SK-N-DZ (cell line): ENCODE measurements around the gene NEK4.
"Not testable (repeated sequence)": the region's sequence is repeated elsewhere in the genome, so short reads cannot be mapped to it uniquely, and the experiment has no call there.

ENCODE experiments used
- DNase-seq: peaks from one replicate; pipeline ENCODE4 v3.0.0-alpha.2; 2015; ENCODE audit warnings: low spot score
- small RNA-seq, 2 experiments: library from RNA; depleted of rRNA; stranded (forward); fragments of <200 nt; gene quantifications; one replicate each; pipeline ENCODE3, GENCODE V24; 2014

NEK4 gene

DNA sequence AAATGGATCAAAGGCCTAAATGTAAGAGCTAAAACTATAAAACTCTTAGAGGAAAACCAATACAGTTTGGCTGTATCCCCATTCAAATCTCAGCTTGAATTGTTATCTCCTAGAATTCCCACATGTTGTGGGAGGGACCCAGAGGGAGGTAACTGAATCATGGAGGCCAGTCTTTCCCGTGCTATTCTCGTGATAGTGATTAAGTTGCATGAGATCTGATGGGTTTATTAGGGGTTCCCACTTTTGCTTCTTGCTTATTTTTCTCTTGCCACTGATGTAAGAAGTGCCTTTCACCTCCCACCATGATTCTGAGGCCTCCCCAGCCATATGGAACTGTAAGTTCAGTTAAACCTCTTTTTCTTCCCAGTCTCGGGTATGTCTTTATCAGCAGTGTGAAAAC lies 94.5 kb downstream of the NEK4 start:
- DNase-seq, result not testable (repeated sequence)

- no peak for DNase-seq
Measured at GRCh38 chr3:52671676-52672075, 99.1 kb downstream of the NEK4 start.

DNA sequence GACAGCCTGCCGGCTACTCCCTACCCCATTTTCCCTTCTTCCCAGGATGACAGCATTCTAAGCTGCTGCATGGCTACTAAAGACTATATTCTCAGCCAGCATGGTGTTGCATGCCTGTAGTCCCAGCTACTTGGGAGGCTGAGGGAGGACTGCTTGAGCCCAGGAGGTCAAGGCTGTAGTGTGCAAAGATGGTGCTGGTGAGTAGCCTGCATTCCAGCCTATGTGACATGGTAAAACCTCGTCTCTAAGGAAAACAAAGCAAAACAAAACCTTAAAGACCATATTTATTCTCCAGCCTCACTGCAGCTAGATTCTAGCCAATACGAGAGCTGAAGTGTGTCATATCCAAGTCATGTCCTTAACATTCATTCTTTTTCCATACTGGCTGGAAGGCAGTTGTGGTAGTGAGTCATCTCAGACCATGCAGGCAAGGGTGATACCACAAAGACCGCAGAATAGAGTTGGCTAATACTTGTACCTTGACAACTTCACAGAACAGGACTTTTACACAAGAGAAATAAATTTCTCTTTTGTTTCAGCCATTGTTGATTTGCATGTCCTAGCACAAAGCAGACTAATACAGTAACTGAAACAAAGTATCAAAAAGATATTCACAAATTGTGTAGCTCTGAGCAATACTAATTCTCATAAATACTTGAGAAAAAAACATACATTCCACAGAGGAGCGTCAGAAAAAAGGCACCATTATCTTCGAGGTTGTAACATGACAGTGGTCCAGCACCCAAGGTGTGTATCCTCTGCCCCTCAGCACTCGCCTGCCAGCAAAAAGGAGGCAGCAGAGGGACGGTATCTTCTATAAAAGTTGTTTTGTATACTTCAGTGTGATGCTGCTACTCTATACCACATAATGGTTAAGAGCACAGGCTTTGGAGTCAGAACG lies 99.9 kb downstream of the NEK4 start:
- no peak for DNase-seq

GRCh38 chr3:52663098-52663497 lies 107.6 kb downstream of the NEK4 start:
- DNase-seq, result no peak

- DNase-seq, result no peak
Measured at GRCh38 chr3:52660046-52660445, 110.7 kb downstream of the NEK4 start.

Small RNAs within 50 kb of the gene (small RNA-seq; reads per million reads assigned to genes)
- gene AC006254.2 (0 reads per million in 2 experiments), gene RF00569 (371 to 7,135 reads per million in 2 experiments), gene RF01183 (0 reads per million in 2 experiments), gene SNORD19 (0.35 to 2.2 reads per million in 2 experiments), gene SNORD19B (0 reads per million in 2 experiments), gene SNORD69 (83.6 to 5,271 reads per million in 2 experiments)
